Right lobe of liver (tissue), 6 donors: ENCODE measurements around the gene SLC7A14. TPM values are rescaled to one million over a fixed set of nuclear protein-coding genes. Genes with fewer than 3 reads are reported as not detected.

Experiments used
- ATAC-seq, 4 donors: fragments of 200-7000 bp; cut with Tn5 transposase; one replicate each; pipeline ENCODE4 v1.9.1; 2020; ENCODE audit warnings: mild to moderate bottlenecking in 4 of 4, moderate library complexity in 4 of 4
- DNase-seq, 3 donors: peaks; one replicate each; pipeline ENCODE4 v3.0.0-alpha.2; 2020
- H3K27ac ChIP-seq, 3 donors: fragments of 200-600 bp; one replicate each; pipeline ENCODE4 v1.8.0; 2022
- H3K27me3 ChIP-seq, 2 donors: fragments of 200-600 bp; one replicate each; pipeline ENCODE4 v1.8.0; 2022
- H3K36me3 ChIP-seq, 4 donors: fragments of 200-600 bp; sonication (generic) in 1 of 4; one replicate each; pipeline versions ENCODE4 v1.5.1 to v1.8.0; 2017 to 2022; ENCODE audit warnings: control low read depth in 1 of 4
- H3K4me1 ChIP-seq, 4 donors: fragments of 200-600 bp; sonication (generic) in 1 of 4; one replicate each; pipeline versions ENCODE4 v1.5.1 to v1.8.0; 2017 to 2022; ENCODE audit warnings: control low read depth in 1 of 4
- H3K4me3 ChIP-seq, 3 donors: fragments of 200-600 bp; one replicate each; pipeline ENCODE4 v1.8.0; 2022
- H3K9me3 ChIP-seq, 4 donors: fragments of 200-600 bp; sonication (generic) in 1 of 4; one replicate each; pipeline versions ENCODE4 v1.5.1 to v1.8.0; 2017 to 2022; ENCODE audit warnings: control low read depth in 1 of 4
- CTCF ChIP-seq, 4 donors: fragments of 200-600 bp in 3 of 4; fragments of 450-650 bp in 1 of 4; IDR thresholded peaks; one replicate each; pipeline versions ENCODE4 v1.5.1 to v1.8.0; 2016 to 2022; ENCODE audit warnings: antibody characterized with exemption in 4 of 4, mild to moderate bottlenecking in 2 of 4
- POLR2A ChIP-seq: fragments of 450-650 bp; IDR thresholded peaks from one replicate; pipeline ENCODE4 v1.6.1; 2017; ENCODE audit warnings: antibody characterized with exemption, mild to moderate bottlenecking
- WGBS: methylation state at CpG from one replicate; pipeline ENCODE4 v1.1.6; 2018; ENCODE audit warnings: low coverage, low lambda C conversion rate; ENCODE audit not compliant: insufficient coverage; ENCODE audit errors: missing lambda C conversion rate; 5-methylcytosine and 5-hydroxymethylcytosine counted together
- intact Hi-C, 2 donors: fragments of 100-400 bp; cut with DNase I; formaldehyde crosslinking; loops; one replicate each; pipeline versions ENCODE4 v1.11.2 to v1.14.1; 2022
- microRNA-seq, 2 donors: library from miRNA; unstranded; fragments of <30 nt; microRNA quantifications; one replicate each; pipeline ENCODE4, GENCODE V29; 2019 to 2020
- total RNA-seq, 6 experiments: library from RNA; depleted of rRNA in 2 of 6; stranded (reverse); fragments of >200 nt in 2 of 6; fragmentation: NEBNext Ultra II Directional in 3 of 6; extraction: Animal tissue kit (Norgen Biotek cat#: 25700) in 3 of 6; gene quantifications; one replicate each; pipeline versions ENCODE4 v1.1.0 to v1.2.4, GENCODE V29; 2016 to 2023
- donor health status: DM: no; HTN: yes; CAD: no.
- donor health status: DM: no; HTN: no; CAD: no.
- donor health status: DM: no; HTN: no; CAD: no.
- donor health status: DM: no; HTN: yes; CAD: no.
- donor health status: DM: no; HTN: yes; CAD: no.

The SLC7A14 gene
- total RNA-seq, 6 experiments from 2014 or later, result 0.05 to 0.11 TPM; not detected in 4

GRCh38 chr3:170410428-170411029 is 175.3 kb downstream of the SLC7A14 start:
- H3K36me3 ChIP-seq, result no peaks in the 10 kb centered on the region
- intact Hi-C loops, result loop anchor here in 1 of 2 donors (10.0 kb wide), 1 partner anchor 404 kb away; no protein-coding TSS in a partner anchor
- H3K4me3 ChIP-seq, result no peak overlapping the region
- DNase-seq, result no peak
- 25% methylated on average over 3 of the region's 4 CpGs for WGBS
- TF ChIP-seq CTCF (IDR thresholded peaks at IDR 0.05) (peak; percentile 64 to 80 (median 68)), POLR2A (no peak)
- no peak overlapping the region for H3K27ac ChIP-seq
- H3K9me3 ChIP-seq, result no peaks in the 10 kb centered on the region
- ATAC-seq, result peak; percentile 62 to 78 (median 70)
- H3K4me1 ChIP-seq, result no peaks in the 10 kb centered on the region
- no peaks in the 10 kb centered on the region for H3K27me3 ChIP-seq

Small RNA genes lying within 50 kb of the gene (microRNA-seq; reads per million reads assigned to microRNA genes)
- gene MIR6828, result 0 reads per million in 2 donors

Other genes with a start within 250 kb of the SLC7A14 start
- gene SKIL, start 228.4 kb downstream of the SLC7A14 start, total RNA-seq, result 10 to 100 TPM; 14.1 to 29.1 (median 21.3) TPM
- 1 to 10 TPM in 5 of 6 experiments, under 1 TPM in 1; 0.97 to 5.0 (median 1.5) TPM for gene CLDN11, start 167.2 kb downstream of the SLC7A14 start, total RNA-seq